ENCODE measurements around the gene FOXO6.

- TF ChIP-seq CTCF (IDR thresholded peaks at IDR 0.05): no peak
- no peak for TF ChIP-seq POLR2A (IDR thresholded peaks at IDR 0.05)
- no peak for TF ChIP-seq EP300 (IDR thresholded peaks at IDR 0.05; ENCODE audit: low read depth)
- TF ChIP-seq POLR2AphosphoS5 (IDR thresholded peaks at IDR 0.05): no peak
Observed at GRCh38 chr1:41355761-41356160, 5.5 kb upstream of the FOXO6 start.

All from transverse colon (tissue), 4 donors.